NCI-H446 (cell line): ENCODE results near the gene LCORL.
"Not testable (repeated sequence)": the region's sequence is repeated elsewhere in the genome, so short reads cannot be mapped to it uniquely, and the experiment has no call there.

Experiments
- DNase-seq, 2 experiments: peaks; one replicate each; lab custom pipeline; 2025; lab: John Stamatoyannopoulos, UW

LCORL gene

DNA sequence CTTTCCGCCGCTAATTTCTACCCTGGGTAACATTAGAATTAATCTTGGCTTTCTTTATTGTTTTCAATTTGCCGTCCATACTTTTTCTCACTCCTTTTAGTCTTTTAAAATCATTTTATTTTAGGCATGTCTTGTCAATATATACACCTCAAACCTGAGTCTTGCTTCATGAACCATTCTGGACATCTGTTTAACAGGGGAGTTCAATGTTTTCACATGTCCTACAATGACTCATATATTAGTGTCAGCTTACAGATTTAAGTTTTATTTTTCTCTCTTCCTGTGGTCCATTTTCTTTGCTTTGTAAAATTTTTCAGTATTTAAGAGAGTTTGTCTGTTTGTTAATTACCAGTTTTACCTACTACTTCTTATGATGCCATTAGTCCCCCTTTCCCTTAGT, 89.5 kb downstream of the LCORL start:
- no peak for DNase-seq

DNA sequence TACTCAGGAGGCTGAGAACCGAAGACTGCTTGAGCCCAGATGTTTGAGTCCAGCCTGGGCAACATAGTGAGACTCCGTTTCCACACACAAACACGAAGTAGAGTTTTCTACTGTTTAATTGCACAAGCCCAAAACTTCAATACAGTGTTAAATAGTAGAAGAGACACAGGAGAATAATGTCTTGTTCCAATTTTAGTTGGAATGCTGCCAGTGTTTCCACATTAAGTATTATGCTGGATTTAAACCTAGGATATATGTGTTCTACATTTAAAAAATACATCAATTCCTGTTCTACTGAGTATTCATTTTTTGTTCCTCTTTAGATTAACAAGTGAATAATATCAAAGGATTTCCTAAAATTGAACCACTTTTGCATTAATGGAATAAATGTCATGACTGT, 91.3 kb downstream of the LCORL start:
- no peak for DNase-seq

DNA sequence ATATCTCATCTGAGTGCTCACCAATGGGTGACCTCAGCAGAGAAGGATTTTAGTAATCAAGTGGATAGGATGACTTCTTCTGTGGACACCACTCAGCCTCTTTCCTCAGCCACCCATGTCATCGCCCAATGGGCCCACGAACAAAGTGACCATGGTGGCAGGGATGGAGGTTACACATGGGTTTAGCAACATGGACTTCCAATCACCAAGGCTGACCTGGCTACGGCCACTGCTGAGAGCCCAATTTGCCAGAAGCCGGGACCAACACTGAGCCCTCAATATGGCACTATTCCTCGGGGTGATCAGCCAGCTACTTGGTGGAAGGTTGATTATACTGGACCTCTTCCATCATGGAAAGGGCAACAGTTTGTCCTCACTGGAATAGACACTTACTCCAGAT, 97.4 kb downstream of the LCORL start:
- no peak for DNase-seq

DNA sequence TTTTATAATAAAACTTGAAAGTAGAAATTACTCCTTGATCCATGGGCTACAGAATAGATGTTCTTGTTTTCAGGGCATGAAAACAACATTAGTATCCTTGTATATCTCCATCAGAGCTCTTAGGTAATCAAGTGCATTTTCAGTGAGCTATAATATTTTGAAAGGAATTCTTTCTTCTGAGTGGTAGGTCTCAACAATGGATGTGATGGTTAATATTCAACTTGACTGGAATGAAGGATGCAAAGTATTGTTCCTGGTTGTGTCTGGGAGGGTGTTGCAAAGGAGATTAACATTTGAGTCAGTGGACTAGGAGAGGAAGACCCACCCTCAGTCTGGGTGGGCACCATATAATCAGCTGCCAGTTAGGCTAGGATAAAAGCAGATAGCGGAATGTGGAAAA, 100.1 kb downstream of the LCORL start:
- DNase-seq, result no peak

DNA sequence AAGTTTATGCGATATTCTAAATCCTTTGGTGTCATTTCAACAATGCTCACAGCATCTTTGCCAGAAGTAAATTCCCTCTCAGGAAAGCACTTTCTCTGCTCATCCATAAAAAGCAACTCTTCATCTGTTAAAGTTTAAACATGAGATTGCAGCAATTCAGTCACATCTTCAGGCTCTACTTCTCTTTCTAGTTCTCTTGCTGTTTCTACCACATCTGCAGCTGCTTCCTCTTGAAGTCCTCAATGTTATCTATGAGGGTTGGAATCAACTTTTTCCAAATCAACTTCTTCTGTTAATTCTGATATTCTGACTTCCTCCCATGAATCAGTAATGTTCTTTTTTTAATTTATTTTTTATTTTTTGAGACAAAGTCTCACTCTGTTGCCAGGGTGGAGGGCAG, 100.9 kb downstream of the LCORL start:
- no peak for DNase-seq

DNA sequence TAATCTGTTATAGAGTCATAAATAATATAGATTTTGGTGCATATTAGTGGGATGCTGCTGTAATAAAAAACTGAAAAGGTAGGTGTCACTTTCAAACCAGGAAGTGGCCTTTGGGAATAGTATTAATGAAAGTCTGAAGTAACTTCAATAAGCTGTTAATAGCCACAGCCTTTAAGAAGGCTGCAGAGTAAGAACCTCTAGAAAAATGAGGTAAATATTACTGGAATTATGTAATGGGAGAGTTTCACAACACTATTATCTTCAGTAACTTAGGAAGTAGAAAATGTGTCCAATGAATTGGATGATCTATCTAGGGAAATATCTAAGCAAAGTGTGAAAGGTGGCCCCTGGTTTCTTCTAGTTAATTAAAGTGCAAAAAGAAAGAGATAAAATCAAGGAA, 106.1 kb downstream of the LCORL start:
- DNase-seq, result no peak

DNA sequence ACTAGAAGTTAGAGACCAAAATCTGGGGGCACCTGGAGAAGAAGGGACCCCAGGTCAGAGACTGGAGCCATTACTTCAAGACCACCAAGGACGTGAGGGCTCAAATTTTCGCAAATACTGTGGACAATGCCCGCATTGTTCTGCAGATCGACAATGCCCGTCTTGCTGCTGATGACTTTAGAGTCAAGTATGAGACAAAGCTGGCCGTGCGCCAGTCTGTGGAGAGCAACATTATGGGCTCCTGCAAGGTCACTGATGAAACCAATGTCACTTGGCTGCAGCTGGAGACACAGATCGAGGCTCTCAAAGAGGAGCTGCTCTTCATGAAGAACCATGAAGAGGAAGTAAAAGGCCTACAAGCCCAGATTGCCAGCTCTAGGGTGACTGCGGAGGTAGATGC, 109.5 kb downstream of the LCORL start:
- DNase-seq, result no peak

DNA sequence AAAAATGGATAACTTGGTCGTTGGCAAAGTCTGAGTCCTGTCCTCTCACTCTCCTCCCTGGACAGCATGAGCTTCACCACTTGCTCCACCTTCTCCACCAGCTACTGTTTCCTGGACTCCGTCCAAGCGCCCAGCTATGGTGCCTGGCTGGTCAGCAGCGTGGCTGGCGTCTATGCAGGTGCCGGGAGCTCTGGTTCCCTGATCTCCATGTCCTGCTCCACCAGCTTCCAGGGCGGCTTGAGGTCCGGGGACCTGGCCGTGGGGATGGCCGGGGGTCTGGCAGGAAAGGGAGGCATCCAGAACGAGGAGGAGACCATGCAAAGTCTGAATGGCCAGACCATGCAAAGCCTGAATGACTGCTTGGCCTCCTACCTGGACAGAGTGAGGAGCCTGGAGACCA, 109.9 kb downstream of the LCORL start:
- DNase-seq, result no peak

DNA sequence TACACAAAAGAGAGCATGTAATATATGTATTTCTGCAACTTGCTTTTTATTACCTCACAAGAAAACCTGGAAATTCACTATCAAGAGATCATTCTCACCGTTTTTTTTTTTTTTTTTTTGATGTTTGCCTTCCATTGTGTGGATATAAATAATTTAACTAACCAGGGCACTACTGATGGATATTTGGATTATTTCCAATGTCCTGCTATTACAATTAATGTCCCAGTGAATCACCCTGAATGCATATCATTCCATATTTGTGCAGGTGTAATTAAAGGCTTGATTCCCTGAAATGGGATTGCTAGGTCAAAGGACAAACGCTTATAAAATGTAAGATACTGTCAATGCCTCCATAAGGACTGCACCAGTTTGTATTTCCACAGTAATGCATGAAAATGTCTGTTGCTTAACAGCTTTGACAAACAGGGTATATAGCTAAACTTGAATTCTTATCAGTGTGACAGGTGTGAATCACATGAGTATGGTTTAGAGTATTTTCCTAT, 123.0 kb downstream of the LCORL start:
- DNase-seq, result no peak

DNA sequence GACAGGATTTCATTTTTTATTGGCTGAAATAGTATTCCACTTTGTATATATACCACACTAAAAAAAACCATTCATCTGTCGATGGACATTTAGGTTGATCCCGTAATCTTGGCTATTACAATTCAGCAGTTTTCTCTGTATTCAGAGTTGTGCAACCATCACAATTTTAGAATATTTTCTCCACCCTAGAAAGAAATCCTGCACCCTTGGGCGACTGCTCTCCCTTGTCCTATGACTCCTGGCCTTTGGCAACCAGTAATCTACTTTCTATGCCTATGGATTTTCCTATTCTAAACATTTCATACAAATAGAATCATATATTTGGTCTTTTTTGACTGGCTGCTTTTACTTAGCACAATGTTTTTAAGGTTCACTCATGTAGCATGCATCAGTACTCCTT, 126.1 kb downstream of the LCORL start:
- DNase-seq, result no peak

DNA sequence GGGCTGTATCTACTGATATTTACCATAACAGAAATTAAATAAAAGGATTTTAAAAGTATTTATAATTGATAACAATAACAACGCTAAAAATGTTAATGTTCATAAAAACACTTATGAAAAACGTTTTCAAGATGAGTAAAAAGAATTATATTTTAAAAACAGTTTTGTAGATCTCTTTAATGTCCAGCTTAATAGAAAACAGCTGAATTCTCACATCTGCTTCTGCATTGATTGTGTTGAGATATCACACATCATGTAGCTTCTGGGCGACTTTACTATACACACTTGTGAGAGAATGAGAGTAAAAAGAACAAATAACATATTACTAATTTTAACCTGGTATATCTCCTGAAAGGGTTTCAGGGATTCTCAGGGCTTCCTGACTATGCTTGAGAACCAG, 127.1 kb downstream of the LCORL start:
- DNase-seq, result no peak

DNA sequence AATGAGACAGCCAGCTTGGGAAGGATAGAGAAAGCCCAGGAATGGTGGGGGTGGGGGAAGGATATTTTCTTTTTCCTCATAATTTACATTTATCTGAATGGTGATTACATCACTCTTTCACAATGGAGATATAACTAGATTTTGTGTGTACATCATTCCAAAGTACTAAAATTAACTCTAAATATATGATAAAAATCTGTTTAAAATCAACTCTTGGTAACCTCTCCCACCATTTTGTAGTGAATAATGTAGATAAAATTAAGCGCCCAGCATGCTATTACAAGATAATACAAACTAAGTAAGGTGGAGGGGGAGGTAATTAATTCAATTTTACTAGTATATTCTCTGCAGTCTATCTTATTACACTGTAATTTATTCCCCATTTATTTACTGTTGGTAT, 131.9 kb downstream of the LCORL start:
- no peak for DNase-seq

DNA sequence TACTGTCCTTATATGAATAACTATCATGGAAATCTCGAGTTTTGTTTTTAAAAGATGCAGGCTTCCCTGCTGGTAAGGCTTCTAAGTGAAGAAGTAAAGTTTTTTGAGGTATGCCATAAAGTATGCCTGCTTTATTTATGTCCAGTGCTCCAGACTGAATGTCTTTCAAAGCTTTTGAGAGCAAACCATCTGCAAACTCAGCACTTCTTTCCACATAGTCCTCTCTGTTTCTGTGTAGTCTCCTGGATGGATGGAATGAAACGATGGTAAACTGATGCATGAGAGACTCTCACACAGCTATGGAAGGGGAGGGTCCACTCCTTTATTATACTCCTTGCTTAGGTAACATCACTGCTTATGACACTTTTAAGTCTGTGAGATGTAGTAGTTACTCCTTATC, 137.0 kb downstream of the LCORL start:
- DNase-seq, result no peak

DNA sequence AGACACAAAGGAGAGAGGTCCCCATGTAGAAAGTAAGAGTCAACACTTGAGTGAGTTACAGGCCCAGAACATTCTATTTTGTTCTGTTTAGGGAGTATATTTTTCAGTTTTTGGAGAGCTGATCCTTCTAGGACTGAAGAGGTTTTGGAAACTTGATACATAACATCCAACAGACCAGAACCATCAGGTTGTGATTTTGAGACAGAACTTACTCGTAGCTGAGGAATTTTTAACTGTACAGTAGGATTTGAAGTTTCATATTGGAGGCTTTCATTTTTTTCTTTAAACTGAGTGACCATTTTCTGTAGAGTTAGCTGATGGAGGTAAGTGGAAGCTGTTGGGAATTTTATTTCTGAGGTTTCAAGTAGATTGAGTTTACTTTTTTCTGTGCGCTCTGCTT, 137.5 kb downstream of the LCORL start:
- no peak for DNase-seq

DNA sequence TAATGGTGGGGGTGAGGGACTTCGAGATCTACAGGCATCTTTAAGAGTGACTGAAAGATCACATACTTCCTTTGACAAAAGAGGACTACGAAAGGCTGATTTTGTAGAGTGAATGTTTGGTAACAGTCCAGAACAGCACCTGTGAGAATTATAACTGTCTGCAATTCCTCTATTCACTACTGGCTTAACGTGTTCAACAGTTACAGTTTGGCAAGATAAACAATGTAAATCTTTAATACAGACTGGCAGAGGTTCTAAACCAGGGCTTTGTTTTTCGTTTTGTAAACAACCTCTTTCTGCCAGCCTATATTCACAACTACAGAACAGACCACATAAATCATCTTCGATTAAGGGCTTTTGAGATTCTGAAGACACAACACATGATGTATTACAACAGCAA, 143.9 kb downstream of the LCORL start:
- DNase-seq, result no peak

DNA sequence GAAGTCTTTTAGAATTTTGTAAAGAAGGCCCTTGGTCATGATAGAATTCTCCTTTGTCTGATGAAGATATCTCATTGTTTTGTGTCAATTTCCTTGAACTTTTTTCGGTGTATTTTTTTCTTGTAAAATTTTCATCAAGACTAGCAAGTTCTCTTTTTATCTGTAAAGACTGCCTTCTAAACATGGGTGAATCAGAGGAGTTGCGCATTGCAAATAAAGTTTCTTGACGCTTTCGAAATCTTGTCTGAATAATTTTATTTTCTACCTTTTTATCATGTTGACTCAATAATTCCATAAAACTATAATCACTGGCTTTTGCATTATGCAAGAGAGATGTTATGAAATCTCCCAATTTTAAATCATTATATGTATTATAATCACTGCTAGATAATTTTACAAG, 144.6 kb downstream of the LCORL start:
- DNase-seq, result no peak

DNA sequence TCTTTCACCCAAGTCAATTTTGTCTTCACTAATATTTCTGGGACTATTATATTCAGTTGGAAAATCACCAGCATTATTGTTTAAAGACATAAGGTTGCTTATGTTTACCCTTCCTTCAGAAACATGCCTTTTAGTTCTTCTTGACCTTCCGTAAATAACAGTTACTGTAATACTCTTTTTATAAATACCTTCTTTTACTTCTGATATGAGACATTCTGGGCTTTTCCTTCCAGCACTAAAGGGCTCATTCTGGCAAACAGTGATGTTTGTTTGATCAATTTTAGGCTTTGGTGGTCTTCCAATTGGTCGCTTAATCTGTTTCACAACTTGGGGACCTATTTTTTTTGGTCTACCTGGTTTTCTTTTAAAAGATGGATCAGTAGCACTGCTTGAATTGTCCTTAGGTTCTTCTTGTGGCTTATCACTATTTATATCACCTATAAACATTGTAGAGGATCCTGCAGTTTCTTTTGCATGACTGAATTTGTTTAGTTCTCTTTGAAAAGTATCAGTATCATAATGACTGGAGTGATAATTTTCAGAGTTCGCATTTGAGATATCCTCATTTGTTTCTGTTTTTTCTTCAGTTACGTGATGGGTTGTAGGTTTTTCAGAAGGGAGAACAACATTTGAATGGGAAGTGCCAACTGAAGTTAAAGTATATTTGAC, 146.0 kb downstream of the LCORL start:
- no peak for DNase-seq

DNA sequence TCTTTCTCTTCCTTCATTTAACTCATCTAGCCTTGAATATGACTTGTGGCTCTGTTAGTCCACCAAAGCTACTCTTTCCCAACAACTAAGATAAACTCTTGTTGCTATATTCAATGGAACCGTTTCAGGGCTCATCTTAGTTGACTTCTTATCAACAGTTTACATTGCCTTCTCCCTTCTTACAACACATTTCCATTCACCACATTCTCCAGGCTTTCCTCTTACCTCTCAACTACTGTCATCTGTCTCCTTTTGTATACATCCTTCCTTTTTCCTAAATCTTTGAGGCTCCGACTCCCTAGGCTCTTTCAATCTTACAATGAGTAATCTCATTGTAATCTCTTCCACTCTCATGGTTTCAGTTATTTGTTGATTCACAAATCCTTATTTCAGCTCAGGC, 152.2 kb downstream of the LCORL start:
- no peak for DNase-seq

DNA sequence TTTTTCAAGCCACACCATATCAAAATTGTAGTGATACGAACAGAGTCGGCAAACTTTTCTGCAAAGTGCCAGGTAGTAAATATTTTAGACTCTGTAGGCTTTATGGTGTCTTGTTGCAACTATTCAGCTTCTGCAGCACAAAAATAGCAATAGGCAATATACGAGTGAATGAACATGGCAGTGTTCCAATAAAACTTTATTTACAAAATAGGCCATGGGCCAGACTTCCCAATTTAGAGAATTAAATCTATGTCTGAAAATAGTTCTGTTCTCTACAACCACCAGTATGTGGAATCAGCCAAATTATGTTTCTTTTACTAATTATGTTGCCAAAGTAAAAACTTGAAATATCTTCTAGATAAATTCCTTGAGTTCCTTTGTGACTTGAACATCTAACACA, 154.3 kb downstream of the LCORL start:
- DNase-seq, result no peak

DNA sequence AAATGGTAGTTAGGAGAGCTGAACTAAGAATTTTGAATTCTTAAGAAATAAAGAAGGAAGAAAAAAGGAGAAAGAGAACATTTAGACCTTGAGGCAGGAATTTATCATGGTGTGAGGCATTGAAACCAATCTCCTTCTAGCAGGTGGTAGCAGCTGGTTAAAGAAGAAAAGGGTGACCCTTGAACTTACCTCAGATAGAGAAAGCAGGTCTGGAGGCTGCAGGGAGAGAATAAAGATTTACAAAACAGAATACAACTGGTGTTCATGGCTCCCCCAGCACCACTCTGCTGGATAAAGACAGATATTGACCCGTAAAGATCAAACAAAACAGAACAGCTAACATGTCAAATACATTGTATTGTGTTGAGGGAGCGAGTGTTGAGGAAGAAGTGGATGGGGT, 154.7 kb downstream of the LCORL start:
- DNase-seq, result no peak

DNA sequence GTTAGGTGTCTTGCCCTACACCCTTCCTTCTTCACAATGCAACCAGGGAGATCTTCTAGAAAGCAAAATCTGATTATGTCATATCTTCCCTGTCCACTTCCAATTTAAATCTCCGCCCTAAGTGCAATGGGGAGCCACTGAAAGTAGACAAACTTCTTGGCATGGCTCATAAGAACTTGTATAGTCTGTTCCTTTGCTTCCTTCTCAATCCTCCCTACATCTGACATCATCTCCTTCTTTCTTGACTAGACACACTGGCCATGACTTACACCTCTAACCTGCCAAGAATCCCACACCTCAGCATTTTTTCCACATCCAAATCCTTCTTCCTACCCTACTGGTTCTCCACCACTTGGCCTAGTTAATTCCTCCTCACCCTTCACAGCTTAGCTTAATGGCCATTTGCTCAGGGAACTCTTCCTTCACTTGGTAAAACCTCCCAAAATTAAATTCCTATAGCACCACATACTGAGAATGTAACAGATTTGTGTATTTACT, 155.6 kb downstream of the LCORL start:
- DNase-seq, result no peak

DNA sequence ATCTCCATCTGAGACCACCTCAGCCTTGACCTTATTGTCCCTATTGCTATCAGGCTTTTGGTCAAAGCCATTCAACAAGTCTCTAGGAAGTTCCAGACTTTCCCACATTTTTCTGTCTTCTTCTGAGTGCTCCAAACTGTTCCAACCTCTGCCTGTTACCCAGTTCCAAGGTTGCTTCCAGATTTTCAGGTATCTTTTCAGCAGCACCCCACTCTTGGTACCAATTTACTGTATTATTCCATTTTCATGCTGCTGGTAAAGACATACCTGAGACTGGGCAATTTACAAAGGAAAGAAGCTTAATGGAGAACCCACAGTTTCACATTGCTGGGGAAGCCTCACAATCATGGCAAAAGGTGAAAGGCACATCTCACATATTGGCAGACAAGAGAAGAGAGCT, 159.6 kb downstream of the LCORL start:
- not testable (repeated sequence) for DNase-seq

DNA sequence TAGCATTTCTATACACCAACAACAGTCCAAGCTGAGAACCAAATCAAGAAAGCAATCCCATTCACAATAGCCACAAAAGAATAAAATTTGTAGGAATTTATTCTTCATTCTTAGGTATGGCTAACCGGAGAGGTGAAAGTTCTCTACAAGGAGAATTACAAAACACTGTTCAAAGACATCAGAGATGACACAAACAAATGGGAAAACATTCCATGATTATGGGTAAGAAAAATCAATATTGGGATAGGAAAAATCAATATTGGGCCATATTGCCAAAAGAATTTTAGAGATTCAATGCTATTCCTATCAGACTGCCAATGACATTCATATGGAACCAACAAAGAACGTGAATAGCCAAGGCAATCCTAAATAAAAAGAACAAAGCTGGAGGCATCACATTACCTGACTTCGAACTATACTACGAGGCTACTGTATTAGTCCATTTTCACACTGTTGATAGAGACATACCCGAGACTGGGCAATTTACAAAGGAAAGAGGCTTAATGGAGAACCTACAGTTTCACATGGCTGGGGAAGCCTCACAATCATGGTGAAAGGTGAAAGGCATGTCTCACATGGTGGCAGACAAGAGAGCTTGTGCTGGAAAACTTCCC, 161.7 kb downstream of the LCORL start:
- no peak for DNase-seq

DNA sequence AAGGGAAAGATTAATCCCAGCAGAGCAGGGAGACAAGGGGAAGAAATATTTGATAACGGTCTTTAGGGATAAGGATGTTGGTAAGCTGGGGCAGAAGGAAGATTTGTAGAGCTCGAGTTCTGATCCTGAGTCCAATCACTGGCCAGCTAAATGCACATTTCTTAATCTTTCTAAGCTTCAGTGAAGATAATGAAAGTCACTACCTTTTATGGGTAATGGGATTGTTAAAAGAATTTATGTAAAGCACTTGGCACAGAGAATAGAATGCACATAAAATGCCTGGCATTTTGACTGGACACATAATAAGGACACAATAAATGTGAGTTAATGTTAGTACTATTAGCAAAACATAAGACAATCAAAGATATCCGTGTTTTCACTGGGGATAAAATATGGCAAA, 167.5 kb downstream of the LCORL start:
- no peak for DNase-seq
